Kidney tubule cell (primary cell): ENCODE results near the gene COL26A1.
A peak's percentile ranks its signal among the peaks of the same experiment; 100 is the strongest.
"Not testable (repeated sequence)": the region's sequence is repeated elsewhere in the genome, so short reads cannot be mapped to it uniquely, and the experiment has no call there.

Source experiments
- DNase-seq: peaks from one replicate; pipeline ENCODE4 v3.0.0-alpha.2; 2018; ENCODE audit warnings: low spot score

COL26A1 gene

DNA sequence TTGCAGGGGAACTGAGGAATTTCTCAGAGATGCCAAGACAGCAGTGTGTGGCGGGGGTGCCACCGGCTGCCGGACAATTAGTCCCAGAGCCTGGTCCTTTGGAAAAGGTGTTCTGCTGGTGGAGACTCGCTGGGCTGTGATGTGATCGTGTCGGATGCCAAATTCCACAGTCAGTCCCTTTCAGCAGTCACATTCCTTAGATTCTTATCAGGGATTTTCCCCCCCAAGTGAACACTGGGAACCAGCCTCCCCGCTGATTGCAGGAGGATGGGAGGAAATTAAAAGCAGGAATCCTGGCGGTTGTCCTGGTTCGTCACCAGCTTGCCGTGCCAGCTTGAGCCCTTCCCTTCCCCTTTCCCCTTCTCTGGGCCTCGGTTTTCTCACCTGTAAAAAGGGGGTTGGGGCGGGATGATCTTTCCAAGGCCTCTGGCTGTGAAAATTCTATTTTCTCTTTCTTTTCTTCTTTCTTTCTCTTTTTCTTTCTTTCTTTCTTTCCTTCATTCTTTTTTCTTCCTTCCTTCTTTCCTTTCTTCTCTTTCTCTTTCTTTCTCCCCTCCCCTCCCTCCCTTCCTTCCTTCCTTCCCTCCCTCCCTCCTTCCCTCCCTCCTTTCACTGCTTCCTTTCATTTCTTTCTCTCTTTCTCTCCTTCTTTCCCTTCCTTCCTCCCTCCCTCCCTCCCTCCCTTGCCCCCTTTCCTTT lies 39.6 kb downstream of the COL26A1 start:
- peak; percentile 89 for DNase-seq

DNA sequence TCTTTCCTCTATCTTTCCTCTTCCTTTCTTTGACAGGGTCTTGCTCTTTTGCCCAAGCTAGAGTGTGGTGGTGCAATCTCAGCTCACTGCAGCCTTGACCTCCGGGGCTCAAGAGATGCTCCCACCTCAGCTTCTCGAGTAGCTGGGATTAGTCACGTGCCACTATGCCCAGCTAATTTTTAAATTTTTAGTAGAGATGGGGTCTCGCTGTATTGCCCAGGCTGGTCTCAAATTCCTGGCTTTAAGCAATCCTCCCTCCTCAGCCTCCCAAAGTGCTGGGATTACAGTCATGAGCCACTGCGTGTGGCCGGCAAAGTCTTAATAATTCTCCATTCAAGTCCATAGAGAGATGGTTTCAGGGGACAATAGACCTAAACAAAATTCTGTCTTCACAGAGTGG lies 40.2 kb downstream of the COL26A1 start:
- DNase-seq: no peak

DNA sequence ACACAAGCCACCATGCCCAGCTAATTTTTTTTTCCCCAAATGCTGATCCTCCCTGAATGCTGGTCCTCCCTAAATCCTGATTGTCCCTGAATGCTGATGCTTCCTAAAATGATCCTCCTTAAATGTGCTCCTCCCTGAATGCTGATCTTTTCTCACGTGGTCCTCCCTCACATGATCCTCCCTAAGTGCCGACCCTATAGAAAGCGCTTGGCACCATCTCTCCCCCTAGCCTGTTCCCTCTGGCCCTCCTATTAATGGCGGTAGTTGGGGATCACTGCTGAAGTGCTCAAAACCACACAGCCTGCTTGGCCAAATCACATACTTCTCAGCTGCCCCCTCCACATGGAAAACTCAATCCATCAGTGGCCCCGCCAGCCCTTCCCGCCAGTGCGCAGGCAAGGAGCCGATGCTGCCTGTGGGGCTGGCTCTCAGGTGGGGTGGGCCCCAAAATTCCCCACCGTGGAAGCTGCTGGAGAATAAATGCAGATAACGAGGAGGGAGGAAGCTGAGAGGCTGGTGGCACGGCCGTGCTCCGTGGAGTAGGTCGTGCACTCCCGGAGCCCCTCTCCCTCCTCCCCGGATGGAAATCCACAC lies 42.9 kb downstream of the COL26A1 start:
- no peak for DNase-seq

DNA sequence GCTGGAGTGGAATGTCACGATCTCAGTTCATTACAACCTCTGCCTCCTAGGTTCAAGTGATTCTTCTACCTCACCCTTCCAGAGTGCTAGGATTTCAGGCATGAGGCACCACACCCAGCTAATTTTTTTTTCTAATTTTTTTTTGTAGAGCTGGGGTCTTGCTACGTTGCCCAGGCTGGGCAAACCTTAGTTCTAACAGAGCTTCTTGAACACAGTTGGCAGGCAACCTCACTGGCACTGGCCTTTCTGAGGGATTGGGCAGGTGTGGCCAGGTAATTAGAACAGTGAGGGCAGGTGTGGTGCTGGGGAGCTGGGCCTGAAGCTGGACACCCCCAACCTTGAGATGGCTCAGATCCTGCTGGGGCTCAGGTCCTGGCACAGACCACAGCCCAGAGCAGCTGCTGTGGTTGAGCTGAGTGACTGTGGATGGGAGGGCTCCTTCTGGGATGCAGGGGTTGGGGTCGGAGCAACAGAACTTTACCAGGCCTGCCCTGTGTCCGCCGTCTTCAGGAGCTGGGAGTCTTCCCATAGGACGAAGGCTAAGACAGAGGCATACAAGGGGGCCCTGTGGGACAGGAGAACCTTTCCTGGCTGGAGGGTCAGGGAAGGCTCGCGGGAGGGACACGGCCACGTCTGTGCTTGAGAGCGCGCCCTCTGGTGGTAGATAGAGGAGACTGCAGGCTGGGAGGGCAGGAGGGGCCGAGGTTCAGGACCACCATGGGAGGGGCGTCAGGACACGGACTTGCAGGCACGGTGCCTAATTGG lies 48.2 kb downstream of the COL26A1 start:
- DNase-seq: peak; percentile 10

DNA sequence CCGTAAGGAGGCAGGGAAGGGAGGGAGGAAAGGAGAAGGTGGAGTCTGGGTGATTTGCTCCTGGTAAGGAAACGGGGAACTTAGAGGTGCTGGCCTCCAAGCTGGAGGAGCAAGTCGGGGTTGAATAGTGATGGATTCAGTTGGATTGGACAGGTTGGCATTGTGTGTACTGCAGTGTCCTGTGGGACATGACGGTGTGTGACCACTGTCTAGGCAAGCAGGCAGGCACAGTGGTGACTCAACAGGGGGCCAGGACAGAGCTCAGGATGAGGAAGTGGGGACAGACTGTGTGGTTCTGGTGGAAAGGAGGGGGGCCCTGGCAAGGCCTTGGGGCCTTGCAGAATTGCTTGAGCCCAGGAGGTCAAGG lies 48.8 kb downstream of the COL26A1 start:
- peak; percentile 49 for DNase-seq

DNA sequence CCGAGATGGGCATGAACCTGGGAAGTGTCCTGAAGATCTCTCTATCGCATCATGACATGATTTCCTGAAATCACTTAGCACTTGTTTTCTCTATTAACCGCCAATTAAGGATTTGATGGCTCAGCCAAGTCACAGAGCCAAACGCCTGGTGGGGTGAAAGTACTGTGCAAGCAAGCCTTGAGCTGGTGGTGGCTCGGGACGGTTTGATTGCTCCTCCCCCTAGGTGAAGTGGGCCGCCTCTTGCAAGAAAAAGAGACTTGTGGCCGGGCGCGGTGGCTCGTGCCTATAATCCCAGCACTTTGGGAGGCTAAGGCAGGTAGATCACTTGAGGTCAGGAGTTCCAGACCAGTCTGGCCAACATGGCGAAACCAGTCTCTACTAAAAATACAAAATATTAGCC lies 50.3 kb downstream of the COL26A1 start:
- no peak for DNase-seq

DNA sequence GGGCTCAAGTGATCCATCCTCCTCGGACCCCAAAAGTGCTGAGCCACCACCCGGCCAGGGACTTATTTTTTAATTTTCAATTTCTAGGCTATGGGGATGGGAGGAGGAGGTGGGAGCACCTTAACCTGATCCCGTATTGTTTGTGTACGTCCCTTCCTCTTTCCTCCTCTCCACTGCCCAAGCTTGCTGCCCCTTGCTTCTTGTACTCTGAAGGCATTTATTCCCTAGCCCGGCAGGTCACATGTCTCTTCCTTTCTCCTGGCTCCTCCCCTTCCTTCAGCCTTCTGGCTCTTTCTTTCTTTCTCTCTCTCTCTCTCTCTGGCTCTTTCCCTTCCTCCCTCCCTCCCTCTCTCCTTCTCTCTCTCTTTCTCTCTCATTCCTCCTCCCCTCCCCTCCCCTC lies 56.0 kb downstream of the COL26A1 start:
- DNase-seq: no peak

DNA sequence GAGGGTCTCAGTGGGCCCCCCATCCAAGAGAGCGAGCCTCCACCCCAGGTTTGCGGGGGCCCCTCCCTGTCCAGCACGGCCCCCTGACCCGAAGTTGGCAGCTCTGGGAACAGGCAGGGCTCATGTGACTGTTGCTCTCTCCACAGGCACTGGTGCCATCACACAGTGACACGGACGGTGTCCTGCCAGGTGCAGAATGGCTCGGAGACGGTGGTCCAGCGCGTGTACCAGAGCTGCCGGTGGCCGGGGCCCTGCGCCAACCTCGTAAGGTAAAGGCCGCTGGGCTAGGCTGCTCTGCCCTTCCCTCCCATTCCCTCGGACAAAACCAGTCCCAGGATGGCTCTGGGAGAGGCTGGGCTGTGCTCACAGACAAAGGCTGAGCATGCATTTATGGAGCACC lies 57.2 kb downstream of the COL26A1 start:
- no peak for DNase-seq

DNA sequence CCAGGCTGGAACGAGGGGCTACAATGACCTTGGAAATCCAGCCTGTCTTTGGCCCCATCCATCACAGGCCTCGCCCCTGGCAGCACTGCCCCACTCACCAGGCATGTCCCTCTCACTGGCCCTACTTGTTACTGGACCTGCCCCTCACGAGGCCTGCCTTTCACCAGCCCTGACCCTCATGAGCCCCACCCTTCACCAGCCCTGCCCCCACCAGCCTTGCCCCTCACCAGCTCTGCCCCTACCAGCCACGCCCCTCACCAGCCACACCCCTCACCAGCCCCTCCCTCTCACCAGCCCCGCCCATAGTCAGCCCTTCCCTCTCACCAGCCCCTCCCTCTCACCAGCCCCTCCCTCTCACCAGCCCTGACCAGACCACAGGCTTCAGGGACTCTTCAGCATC lies 57.8 kb downstream of the COL26A1 start:
- no peak for DNase-seq

DNA sequence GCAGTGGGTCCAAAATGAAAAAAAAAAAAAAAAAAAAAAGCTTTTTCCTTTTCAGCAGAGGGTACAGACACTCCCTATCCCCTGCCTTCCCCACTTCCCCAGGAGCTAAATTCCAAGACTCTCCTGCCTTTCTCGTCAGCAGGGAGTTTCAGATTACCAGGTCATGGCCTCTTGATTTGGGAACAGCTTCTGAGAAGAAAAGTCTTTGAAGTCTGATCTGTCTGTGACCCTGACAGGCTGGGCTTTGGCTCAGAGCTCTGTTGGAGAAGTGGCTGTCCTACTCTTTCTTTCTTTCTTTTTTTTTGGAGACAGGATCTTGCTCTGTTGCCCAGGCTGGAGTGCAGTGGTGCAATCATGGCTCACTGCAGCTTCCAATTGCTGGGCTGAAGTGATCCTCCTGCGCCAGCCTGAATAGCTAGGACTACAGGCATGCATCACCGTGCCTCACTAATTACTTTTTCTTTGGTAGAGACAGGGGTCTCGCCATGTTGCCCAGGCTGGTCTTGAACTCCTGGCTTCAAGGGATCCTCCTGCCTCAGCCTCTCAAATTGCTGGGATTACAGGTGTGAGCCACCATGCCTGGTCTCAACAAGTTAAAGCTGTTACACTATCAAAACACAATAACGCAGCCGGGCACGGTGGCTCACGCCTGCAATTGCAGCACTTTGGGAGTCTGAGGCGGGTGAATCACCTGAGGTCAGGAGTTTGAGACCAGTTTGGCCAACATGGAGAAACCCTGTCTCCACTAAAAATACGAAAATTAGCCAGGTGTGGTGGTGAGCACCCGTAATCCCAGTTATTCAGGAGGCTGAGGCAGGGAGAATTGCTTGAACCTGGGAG lies 59.9 kb downstream of the COL26A1 start:
- no peak for DNase-seq

DNA sequence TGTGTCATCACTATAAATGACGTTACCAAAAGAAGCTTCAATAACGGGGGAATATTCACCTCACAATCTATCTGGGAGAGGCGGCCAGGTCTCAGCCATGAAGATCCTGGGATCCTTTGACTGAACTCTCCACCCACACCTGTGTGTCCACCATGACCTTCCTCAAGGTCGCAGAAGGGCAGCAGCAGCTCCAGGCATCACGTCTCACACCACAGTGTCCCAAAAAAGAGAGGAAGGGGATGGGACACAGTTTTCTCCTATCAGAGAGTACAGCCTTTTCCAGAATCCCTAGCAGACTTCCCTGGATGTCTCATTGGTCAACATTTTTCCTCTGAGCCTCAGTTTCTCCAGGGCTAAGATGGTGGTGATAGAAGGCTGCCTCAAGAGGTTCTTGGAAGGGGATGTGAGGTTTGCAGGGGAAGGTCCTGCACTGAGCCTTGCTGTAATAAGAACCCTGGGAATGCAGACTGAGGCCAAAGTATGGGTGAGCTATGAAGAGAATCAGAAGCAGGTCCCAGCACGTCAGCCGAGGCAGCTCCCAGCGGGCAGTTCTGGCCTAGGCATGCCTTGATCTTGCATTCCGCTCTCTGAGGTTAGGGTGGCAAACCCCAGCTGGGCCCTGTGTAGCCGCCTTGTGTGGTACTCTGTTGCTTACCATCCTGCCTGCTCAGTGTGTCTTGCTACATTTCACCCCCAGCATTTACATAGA lies 63.8 kb downstream of the COL26A1 start:
- DNase-seq: no peak

DNA sequence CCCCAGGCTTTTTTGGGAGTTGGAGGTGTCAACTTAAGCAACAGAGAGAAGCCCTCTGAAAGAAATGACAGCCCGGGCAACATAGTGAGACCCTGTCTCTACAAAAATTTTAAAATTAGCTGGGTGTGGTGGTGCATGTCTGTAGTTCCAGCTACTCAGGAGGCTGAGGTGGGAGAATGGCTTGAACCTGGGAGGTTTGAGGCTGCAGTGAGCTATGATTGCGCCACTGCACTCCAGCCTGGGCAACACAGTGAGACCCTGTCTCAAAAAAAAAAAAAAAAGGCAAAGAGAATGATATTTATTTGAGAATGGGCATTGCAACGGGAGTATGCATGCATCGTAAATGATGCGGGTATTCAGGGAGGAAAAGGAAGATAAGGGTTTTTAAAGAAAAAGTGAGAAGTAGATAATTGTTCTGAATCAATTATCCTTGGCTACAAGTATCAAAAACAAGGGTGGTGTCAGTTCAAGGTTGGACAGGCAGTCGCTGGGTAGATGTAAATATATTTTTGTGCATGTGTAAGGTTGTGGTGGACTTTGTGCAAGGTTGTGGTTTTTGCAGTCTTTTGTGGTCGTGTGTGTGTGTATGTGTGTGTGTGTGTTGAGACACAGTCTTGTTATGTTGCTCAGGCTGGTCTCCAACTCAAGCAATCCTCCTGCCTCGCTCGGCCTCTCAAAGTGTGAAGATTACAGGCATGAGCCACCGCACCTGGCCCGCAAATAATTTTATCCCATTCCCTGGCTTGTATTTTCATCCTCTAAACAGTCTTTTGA lies 65.6 kb downstream of the COL26A1 start:
- DNase-seq: no peak

DNA sequence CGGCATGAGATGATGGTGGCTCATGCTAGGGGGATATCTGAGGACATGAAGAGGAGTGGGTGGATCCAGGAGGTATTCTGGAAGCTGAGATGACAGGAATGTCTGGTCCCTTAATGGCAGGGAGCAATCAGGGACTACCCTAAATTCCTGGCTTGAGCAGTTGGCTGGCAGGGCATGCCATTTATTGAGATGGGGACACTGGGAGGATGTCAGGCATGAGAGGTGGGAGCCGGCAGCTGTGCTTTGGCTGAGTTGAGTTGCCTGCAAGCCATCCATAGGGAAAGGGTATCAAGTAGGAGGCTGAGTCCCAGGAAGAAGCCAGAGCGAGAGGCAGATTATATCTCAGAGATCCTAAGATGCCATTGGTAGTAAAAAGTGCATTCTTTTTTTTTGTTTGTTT lies 69.6 kb downstream of the COL26A1 start:
- DNase-seq: no peak

DNA sequence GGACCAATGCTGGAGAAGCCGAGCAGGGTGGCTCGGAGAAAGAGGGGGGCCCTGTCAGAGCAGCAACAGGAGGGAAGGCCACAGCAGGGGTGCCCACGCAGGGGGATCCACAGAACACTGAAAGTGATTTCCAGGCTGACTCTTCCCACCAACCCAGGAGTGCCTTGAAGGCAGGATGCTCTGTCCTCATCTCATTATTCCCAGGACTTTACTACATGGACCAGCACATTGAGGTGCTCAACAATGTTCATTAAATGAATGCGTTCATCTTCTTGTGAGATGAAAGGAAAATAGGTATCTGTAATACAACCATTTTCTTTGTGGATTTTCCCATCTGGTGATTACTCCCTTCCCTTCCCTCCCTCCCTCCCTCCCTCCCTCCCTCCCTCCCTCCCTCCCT lies 71.0 kb downstream of the COL26A1 start:
- no peak for DNase-seq

DNA sequence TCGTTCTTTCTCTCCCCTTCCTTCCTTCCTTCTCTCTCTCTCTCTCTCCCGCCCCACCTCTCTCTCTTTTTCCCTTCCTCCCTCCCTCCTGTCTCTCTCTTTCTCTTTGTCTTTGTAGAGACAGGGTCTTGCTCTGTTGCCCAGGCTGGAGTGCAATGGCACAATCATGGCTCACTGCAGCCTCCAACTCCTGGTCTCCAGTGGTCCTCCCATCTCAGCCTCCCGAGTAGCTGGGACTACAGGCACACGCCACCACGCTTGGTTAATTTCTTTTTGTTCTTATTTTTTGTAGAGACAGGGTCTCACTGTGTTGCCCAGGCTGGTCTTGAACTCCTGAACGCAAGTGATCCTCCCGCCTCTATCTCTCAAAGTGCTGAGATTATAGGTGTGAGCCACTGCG lies 71.5 kb downstream of the COL26A1 start:
- DNase-seq: not testable (repeated sequence)

DNA sequence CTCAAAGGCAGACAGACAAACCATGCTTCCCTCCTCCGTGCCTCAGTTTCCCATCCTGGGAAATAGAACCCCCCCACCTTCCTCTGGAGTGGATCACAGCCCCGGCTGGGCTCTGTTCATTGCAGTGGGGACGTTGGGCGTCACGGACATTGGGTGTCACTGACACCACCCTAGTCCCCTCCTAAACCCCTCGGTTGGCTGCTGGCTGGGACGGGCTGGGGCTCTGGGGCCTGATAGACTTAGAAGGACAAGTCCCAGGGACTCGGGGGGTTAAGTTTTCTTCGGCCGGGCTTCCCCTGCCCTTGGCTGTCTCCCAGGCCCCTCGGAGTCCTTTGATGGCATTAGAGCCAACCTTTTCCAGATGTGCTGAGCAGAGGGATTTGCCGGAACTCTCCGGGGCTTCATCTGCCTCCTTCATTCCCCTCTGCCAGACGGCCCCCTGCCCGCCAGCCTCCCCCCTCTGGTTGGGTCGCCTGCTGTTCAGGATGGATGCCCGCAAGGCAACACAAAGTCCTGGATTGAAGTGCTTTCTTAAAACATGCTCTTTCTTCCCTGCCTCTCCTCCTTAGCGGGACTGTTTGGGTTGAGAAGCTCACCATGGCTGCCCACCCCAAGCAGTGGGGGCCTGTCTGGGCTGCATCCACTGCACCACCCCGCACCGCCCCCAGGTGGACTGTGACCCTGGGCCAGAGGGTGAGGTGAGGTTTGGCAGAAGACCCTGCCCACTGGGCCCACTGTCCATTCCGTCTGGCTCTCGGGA lies 73.0 kb downstream of the COL26A1 start:
- DNase-seq: no peak

DNA sequence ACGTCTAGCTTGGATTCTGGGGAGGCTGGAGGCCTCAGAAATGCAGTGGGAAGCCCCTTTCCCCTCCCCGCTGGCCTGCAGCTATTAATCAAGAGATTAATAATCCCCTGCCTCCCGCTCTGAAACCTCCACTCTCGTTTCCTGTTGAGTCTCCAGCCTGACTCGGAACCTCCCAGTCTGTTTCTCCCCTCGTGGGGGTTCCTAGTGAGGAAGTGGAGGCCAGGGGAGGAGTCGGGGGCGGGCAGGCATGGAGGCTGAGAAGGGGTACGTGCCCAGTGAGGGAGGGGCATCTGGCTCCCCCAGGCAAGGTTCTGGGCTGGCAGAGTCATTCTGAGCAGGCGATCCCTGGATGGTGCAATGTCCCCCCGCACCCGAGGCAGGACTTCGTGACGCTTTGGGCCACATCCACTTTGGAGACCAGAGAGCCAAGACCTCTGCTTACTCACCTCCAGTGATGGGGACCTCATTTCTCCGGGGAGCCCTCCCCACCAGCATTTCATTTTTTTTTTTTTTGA lies 73.6 kb downstream of the COL26A1 start:
- DNase-seq: no peak

DNA sequence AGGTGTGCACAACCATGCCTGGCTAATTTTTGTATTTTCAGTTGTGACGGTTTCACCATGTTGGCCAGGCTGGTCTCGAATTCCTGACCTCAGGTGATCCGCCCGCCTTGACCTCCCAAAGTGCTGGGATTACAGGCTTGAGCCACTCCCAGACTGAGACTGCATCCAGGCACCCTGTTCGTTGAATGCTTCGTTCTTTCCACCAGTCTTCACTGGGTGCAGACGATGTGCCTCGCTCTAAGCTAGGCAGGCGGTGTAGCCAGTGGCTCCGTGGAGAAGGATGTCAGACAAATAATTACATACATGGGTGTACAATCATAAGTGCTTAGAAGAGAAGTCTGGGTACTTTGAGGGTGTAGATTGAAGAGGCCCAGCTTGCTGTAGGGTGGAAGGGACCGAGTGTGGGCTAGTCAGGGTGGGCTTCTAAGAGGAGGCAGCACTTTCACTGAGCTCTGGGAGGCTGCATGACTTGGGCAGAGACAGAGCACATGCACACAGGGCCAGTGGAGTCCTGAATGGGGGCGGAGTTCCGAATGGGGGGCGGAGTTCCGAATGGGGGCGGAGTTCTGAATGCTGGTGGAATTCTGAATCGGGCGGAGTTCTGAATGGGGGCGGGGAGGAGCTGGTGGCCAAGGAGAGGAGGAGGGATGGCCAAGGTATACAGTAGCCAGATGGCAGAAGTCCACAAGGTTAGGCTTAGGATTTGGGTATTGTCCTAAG lies 74.3 kb downstream of the COL26A1 start:
- DNase-seq: no peak

DNA sequence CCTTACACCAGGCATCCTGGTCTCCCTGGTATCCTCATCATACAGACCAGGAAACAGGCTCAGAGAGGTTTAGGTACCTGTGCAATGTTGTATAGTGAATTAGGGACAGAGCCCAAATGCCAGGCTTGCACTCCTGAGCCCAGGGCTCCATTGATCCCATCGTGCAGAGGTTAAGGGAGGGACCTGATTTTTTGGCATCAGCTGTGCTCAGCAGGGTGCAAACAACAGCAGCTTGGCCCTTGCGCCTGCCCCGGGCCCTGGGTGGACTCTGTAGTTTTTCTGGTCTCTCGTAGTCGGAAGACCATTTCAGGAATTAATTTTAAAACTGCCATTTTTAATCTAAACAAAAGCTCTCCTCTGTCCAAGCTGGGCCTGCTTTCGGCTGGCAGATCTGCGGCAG lies 79.2 kb downstream of the COL26A1 start:
- no peak for DNase-seq
